Suppressor macrophage treated with lipopolysaccharide for 4 hours (primary cell): Measurements from ENCODE around the gene SAV1.
A peak's percentile ranks its signal among the peaks of the same experiment; 100 is the strongest.
"Not testable (repeated sequence)": the region's sequence is repeated elsewhere in the genome, so short reads cannot be mapped to it uniquely, and the experiment has no call there.

Experiments used
- DNase-seq: peaks from one replicate; pipeline ENCODE4 v3.0.0-alpha.2; 2020

SAV1 gene

GRCh38 chr14:50664579-50664978 is 3.5 kb downstream of the SAV1 start:
- not testable (repeated sequence) for DNase-seq

GRCh38 chr14:50659327-50659974 is 8.7 kb downstream of the SAV1 start:
- DNase-seq, result no peak

GRCh38 chr14:50658203-50658602 is 9.9 kb downstream of the SAV1 start:
- no peak for DNase-seq

- no peak for DNase-seq
Observed at GRCh38 chr14:50657753-50658152, 10.4 kb downstream of the SAV1 start.

GRCh38 chr14:50656776-50657175 is 11.3 kb downstream of the SAV1 start:
- no peak for DNase-seq

- DNase-seq, result no peak
Observed at GRCh38 chr14:50649691-50650090, 18.4 kb downstream of the SAV1 start.

GRCh38 chr14:50647753-50648152 is 20.4 kb downstream of the SAV1 start:
- DNase-seq, result no peak

GRCh38 chr14:50647282-50647681 is 20.8 kb downstream of the SAV1 start:
- no peak for DNase-seq

GRCh38 chr14:50635141-50635540 is 33.0 kb downstream of the SAV1 start:
- DNase-seq, result no peak

- DNase-seq, result no peak
Observed at GRCh38 chr14:50633954-50634353, 34.2 kb downstream of the SAV1 start.

GRCh38 chr14:50631408-50631821 is 36.7 kb downstream of the SAV1 start:
- DNase-seq, result no peak

- DNase-seq, result not testable (repeated sequence)
Observed at GRCh38 chr14:50624947-50625346, 43.2 kb downstream of the SAV1 start.

GRCh38 chr14:50624447-50624846 is 43.7 kb downstream of the SAV1 start:
- no peak for DNase-seq

GRCh38 chr14:50622978-50623377 is 45.1 kb downstream of the SAV1 start:
- no peak for DNase-seq

- no peak for DNase-seq
Observed at GRCh38 chr14:50620341-50620740, 47.8 kb downstream of the SAV1 start.

- DNase-seq, result peak; percentile 38
Observed at GRCh38 chr14:50619569-50620141, 48.5 kb downstream of the SAV1 start.

- DNase-seq, result no peak
Observed at GRCh38 chr14:50616275-50616674, 51.8 kb downstream of the SAV1 start.

- no peak for DNase-seq
Observed at GRCh38 chr14:50615552-50615951, 52.6 kb downstream of the SAV1 start.

- DNase-seq, result no peak
Observed at GRCh38 chr14:50615056-50615455, 53.0 kb downstream of the SAV1 start.

- no peak for DNase-seq
Observed at GRCh38 chr14:50612806-50613205, 55.3 kb downstream of the SAV1 start.

- DNase-seq, result no peak
Observed at GRCh38 chr14:50610465-50610864, 57.6 kb downstream of the SAV1 start.

GRCh38 chr14:50608302-50608851 is 59.7 kb downstream of the SAV1 start:
- no peak for DNase-seq

GRCh38 chr14:50607761-50608160 is 60.3 kb downstream of the SAV1 start:
- no peak for DNase-seq

- DNase-seq, result peak; percentile 32
Observed at GRCh38 chr14:50607181-50607580, 60.9 kb downstream of the SAV1 start.

- DNase-seq, result no peak
Observed at GRCh38 chr14:50606468-50606867, 61.6 kb downstream of the SAV1 start.
